ENCODE results near the gene OR10A7. TPM values are rescaled to one million over a fixed set of nuclear protein-coding genes. Genes with fewer than 3 reads are reported as not detected.
"Not testable (repeated sequence)": the region's sequence is repeated elsewhere in the genome, so short reads cannot be mapped to it uniquely, and the experiment has no call there.

OR10A7 gene
- polyA plus RNA-seq (2012; rRNA removed): not detected in 2 replicates
- not detected in 2 replicates for polyA plus RNA-seq (2012; cell fraction: cytosol; rRNA removed)
- polyA plus RNA-seq (2012; cell fraction: nucleus; rRNA removed): not detected in 2 replicates

- no peak within 1 kb of the TSS for H3K27ac ChIP-seq (ENCODE audit: low read depth in 2 of 2, low read length in 1 of 2)
- H4K20me1 ChIP-seq (ENCODE audit: insufficient read depth): no peaks in the 10 kb centered on the region
- no peaks in the 10 kb centered on the region; the same call in 1 of the 2 replicates for H3K27me3 ChIP-seq (ENCODE audit: insufficient read depth)
- H3F3A ChIP-seq (replicated peaks; ENCODE audit: insufficient read depth): no peaks in the 10 kb centered on the region
- H3K79me2 ChIP-seq (ENCODE audit: insufficient read depth): no peaks in the 10 kb centered on the region
- H3K9me3 ChIP-seq: no peaks in the 10 kb centered on the region
- H2AFZ ChIP-seq (ENCODE audit: low read depth): no peak within 1 kb of the TSS
- H3K4me2 ChIP-seq: no peak within 1 kb of the TSS
- DNase-seq: no peak
- TF ChIP-seq, protein P1, sequence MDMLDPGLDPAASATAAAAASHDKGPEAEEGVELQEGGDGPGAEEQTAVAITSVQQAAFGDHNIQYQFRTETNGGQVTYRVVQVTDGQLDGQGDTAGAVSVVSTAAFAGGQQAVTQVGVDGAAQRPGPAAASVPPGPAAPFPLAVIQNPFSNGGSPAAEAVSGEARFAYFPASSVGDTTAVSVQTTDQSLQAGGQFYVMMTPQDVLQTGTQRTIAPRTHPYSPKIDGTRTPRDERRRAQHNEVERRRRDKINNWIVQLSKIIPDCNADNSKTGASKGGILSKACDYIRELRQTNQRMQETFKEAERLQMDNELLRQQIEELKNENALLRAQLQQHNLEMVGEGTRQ (IDR thresholded peaks at IDR 0.05; ENCODE audit: borderline replicate concordance, low read depth, low read length): no peak
- TF ChIP-seq TEAD4 (IDR thresholded peaks at IDR 0.05; ENCODE audit: borderline replicate concordance, insufficient read depth) (no peak), MEF2A (IDR thresholded peaks at IDR 0.05; ENCODE audit: borderline replicate concordance, low read depth) (no peak), FOXM1 (IDR thresholded peaks at IDR 0.05; ENCODE audit: low read depth) (no peak), GABPA (IDR thresholded peaks at IDR 0.05; ENCODE audit: low read depth) (no peak), TCF12 (IDR thresholded peaks at IDR 0.05) (no peak), ELF1 (IDR thresholded peaks at IDR 0.05) (no peak), JUND (IDR thresholded peaks at IDR 0.05) (no peak), CHD2 (IDR thresholded peaks at IDR 0.05; ENCODE audit: low read length, partially characterized antibody) (no peak), GATA2 (CRISPR knock-in tag; IDR thresholded peaks at IDR 0.05) (no peak)
- TF ChIP-seq, protein P2, sequence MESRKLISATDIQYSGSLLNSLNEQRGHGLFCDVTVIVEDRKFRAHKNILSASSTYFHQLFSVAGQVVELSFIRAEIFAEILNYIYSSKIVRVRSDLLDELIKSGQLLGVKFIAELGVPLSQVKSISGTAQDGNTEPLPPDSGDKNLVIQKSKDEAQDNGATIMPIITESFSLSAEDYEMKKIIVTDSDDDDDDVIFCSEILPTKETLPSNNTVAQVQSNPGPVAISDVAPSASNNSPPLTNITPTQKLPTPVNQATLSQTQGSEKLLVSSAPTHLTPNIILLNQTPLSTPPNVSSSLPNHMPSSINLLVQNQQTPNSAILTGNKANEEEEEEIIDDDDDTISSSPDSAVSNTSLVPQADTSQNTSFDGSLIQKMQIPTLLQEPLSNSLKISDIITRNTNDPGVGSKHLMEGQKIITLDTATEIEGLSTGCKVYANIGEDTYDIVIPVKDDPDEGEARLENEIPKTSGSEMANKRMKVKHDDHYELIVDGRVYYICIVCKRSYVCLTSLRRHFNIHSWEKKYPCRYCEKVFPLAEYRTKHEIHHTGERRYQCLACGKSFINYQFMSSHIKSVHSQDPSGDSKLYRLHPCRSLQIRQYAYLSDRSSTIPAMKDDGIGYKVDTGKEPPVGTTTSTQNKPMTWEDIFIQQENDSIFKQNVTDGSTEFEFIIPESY (IDR thresholded peaks at IDR 0.05; ENCODE audit: borderline replicate concordance, low read depth): no peak
- TF ChIP-seq, protein P3, sequence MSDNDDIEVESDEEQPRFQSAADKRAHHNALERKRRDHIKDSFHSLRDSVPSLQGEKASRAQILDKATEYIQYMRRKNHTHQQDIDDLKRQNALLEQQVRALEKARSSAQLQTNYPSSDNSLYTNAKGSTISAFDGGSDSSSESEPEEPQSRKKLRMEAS (IDR thresholded peaks at IDR 0.05; ENCODE audit: low read depth): no peak
- TF ChIP-seq, protein P4, sequence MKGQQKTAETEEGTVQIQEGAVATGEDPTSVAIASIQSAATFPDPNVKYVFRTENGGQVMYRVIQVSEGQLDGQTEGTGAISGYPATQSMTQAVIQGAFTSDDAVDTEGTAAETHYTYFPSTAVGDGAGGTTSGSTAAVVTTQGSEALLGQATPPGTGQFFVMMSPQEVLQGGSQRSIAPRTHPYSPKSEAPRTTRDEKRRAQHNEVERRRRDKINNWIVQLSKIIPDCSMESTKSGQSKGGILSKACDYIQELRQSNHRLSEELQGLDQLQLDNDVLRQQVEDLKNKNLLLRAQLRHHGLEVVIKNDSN (IDR thresholded peaks at IDR 0.05; ENCODE audit: borderline replicate concordance, low read depth): no peak
- ChIA-PET POLR2A (no interaction called here), CTCF (no interaction called here)
- WGBS (ENCODE audit: low lambda C conversion rate): 0% methylated on average over 2 of the region's 2 CpGs
- no peak within 1 kb of the TSS for H3K9ac ChIP-seq
- H3K4me1 ChIP-seq (ENCODE audit: control insufficient read depth in 1 of 2, insufficient read depth in 2 of 2, low read depth in 1 of 2, low read length in 1 of 2): no peaks in the 10 kb centered on the region
- H3K9me2 ChIP-seq: no peaks in the 10 kb centered on the region
- no peaks in the 10 kb centered on the region for H3K36me3 ChIP-seq (replicated peaks in 1 of 2; ENCODE audit: control insufficient read depth in 1 of 2, insufficient read depth in 2 of 2, low read length in 1 of 2)
- H3K4me3 ChIP-seq (ENCODE audit: low read depth in 2 of 2, low read length in 1 of 2): no peak within 1 kb of the TSS
These were observed at the start of gene OR10A7 for GRCh38 chr12:55220725-55221124. Gene OR10A7, plus strand, starts transcription at chr12:55221025. Its CDS starts 0 bp downstream, at chr12:55221025.

DNA sequence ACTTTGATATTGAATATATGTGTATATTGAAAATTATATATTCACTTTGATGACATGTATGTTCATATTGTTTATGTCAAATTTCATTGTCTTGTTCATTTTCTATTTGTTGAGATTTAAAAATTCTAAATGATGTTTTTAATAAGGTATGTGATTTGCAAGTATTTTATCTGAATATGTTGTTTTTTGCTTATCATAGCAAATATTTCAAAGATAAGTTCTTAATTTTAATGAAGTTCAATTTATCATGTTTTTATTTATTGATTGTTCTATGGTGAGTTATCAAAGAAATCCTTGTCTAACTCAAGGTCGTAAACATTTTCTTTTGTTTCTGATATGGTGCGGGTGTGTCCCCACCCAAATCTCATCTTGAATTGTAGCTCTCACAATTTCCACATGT, 49.4 kb upstream of the OR10A7 start:
- no peaks in the 10 kb centered on the region for H3K9me3 ChIP-seq
- CTCF ChIA-PET: no interaction called here
- H3K9me2 ChIP-seq: no peaks in the 10 kb centered on the region
- no peak for DNase-seq
- H3K4me2 ChIP-seq: no peak overlapping the region
- no peaks in the 10 kb centered on the region for H3F3A ChIP-seq (replicated peaks; ENCODE audit: insufficient read depth)
- H4K20me1 ChIP-seq (ENCODE audit: insufficient read depth): no peaks in the 10 kb centered on the region
- TF ChIP-seq RAD21 (IDR thresholded peaks at IDR 0.05; ENCODE audit: low read length) (no peak), GATA2 (CRISPR knock-in tag; IDR thresholded peaks at IDR 0.05) (no peak)
- H3K36me3 ChIP-seq (replicated peaks in 1 of 2; ENCODE audit: control insufficient read depth in 1 of 2, insufficient read depth in 2 of 2, low read length in 1 of 2): no peaks in the 10 kb centered on the region
- H3K4me1 ChIP-seq (ENCODE audit: control insufficient read depth in 1 of 2, insufficient read depth in 2 of 2, low read depth in 1 of 2, low read length in 1 of 2): no peaks in the 10 kb centered on the region
- H2AFZ ChIP-seq (ENCODE audit: low read depth): no peak overlapping the region
- no peaks in the 10 kb centered on the region for H3K79me2 ChIP-seq (ENCODE audit: insufficient read depth)
- POLR2A ChIA-PET: no interaction called here
- H3K27ac ChIP-seq (ENCODE audit: low read depth in 2 of 2, low read length in 1 of 2): no peak overlapping the region
- WGBS (ENCODE audit: low lambda C conversion rate): 22% methylated on average over 2 of the region's 2 CpGs
- H3K9ac ChIP-seq: no peak overlapping the region
- H3K4me3 ChIP-seq (ENCODE audit: low read depth in 2 of 2, low read length in 1 of 2): no peak overlapping the region
- H3K27me3 ChIP-seq (ENCODE audit: insufficient read depth): 0 out of 2 replicates have a peak, but pooled peaks cover 5% of the 10 kb centered on the region

DNA sequence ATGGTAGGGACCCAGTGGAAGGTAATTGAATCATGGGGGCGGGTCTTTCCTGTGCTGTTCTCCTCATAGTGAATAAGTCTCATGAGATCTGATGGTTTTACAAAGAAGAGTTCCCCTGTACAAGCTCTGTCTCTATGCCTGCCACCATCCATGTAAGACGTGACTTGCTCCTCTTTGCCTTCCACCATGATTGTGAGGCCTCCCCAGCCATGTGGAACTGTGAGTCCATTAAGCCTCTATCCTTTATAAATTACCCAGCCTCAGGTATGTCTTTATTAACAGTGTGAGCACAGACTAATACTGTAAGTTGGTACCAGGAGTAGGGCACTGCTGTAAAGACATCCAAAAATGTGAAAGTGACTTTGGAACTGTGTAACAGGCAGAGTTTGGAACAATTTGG, 49.0 kb upstream of the OR10A7 start:
- H3F3A ChIP-seq (replicated peaks; ENCODE audit: insufficient read depth); H3K4me2 ChIP-seq; H3K4me3 ChIP-seq (ENCODE audit: low read depth in 2 of 2, low read length in 1 of 2); H3K9me3 ChIP-seq; H3K9ac ChIP-seq; POLR2A ChIA-PET; DNase-seq; H3K9me2 ChIP-seq; H4K20me1 ChIP-seq (ENCODE audit: insufficient read depth); H3K36me3 ChIP-seq (replicated peaks in 1 of 2; ENCODE audit: control insufficient read depth in 1 of 2, insufficient read depth in 2 of 2, low read length in 1 of 2); H2AFZ ChIP-seq (ENCODE audit: low read depth); H3K79me2 ChIP-seq (ENCODE audit: insufficient read depth); H3K4me1 ChIP-seq (ENCODE audit: control insufficient read depth in 1 of 2, insufficient read depth in 2 of 2, low read depth in 1 of 2, low read length in 1 of 2); H3K27ac ChIP-seq (ENCODE audit: low read depth in 2 of 2, low read length in 1 of 2); H3K27me3 ChIP-seq (ENCODE audit: insufficient read depth): not testable (repeated sequence)
- CTCF ChIA-PET: interaction anchor here (0.6 kb wide), 1 partner anchor 145 kb away, joined by 3 read pairs; no protein-coding TSS in a partner anchor
- WGBS (ENCODE audit: low lambda C conversion rate): 0% methylated on average over 2 of the region's 2 CpGs
